HG03135 (cell line): ENCODE measurements around the gene CLEC1B.
"Not testable (repeated sequence)": the region's sequence is repeated elsewhere in the genome, so short reads cannot be mapped to it uniquely, and the experiment has no call there.

ENCODE experiments used
- ATAC-seq: cut with Tn5 transposase; IDR thresholded peaks from one replicate; pipeline ENCODE4 v1.9.1; 2021; ENCODE audit warnings: mild to moderate bottlenecking, moderate library complexity; ENCODE audit not compliant: unreplicated experiment

CLEC1B gene

DNA sequence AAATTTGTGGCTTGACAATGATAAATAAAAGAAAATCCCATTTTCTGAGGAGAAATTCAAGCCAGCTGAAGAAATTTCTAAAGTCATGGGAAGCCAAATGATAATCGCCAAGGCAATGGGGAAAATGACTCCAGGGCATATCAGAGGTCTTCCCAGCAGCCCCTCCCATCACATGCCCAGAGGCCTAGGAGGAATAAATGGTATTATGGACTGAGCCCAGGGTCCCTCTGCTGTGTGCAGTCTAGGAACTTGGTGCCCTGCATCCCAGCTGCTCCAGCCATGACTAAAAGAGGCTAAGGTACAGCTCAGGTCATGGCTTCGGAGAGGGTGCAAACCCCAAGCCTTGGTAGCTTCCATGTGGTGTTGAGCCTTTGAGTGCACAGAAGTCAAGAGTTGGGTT, 23.3 kb downstream of the CLEC1B start:
- no peak for ATAC-seq

DNA sequence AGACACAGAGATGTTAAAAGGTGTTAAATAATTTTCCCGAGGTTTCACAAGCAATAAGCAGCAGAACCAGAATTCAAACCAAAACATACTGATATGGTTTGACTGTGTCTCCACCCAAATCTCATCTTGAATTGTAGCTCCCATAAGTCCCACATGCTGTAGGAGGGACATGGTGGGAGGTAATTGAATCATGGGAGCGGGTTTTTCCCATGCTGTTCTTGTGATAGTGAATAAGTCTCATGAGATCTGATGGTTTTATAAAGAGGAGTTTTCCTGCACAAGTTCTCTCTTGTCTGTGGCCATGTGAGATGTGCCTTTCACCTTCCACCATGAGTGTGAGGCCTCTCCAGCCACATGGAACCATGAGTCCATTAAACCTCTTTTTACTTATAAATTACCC, 24.2 kb downstream of the CLEC1B start:
- ATAC-seq = not testable (repeated sequence)

DNA sequence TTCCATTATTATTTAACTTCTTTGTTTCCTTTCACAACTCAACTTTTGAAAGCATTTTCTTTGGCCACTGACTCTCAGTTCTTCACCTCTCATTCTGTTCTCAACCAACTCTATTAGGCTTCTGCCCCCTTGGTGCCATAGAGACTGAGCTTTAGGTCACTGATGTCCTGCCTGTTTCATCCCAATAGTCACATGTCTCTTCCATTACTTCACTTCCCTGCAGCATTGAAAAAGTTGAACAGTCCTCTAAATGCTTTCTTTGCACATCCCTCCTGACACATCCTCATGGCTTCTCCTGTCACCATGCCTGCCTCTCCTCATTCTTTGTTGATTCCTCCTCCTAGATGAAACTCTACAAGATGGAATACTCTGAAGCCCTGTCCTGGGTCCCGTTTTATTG, 25.0 kb downstream of the CLEC1B start:
- no peak for ATAC-seq

DNA sequence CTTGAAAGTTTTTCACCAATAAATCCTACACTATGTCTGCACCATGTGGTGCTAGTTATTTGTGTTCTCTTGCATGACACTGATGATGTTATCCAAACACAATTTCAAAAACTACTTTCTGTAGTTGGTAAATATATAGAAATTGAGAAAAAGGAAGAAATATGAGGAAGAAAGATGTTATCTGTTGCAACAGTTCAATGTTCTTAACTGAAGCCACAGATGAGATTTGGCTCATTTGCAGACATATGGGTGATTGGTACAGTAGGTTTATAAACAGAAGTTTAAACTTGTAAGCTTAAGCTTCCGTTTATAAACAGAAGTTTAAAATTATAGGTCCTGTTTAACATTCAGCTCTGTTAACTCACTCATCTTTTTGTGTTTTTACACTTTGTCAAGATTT, 27.7 kb downstream of the CLEC1B start, which contains the start of gene CLEC12A:
TSS of gene CLEC12A (plus strand) at position 229 of the 400 bp plus-strand sequence. CDS start 188 bp downstream, outside the sequence.
- no peak for ATAC-seq

DNA sequence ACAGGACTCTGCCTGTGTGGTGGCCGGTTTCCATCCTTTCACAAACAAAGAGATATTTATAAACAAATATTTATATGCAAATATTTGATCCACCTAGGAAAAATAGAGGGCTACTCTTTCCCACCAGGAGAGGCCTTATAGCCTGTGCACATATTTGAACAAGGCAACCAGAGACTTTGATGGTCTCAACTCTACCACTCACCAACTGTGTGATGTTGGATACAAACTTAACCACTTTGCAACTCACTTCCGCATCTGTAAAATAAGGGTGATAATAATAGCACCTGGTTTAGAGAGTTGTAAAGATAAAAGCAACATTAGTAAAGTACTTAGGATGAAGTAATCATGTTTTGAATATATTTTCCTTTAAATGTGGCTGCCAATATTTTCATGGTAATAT, 29.2 kb downstream of the CLEC1B start:
- no peak for ATAC-seq

DNA sequence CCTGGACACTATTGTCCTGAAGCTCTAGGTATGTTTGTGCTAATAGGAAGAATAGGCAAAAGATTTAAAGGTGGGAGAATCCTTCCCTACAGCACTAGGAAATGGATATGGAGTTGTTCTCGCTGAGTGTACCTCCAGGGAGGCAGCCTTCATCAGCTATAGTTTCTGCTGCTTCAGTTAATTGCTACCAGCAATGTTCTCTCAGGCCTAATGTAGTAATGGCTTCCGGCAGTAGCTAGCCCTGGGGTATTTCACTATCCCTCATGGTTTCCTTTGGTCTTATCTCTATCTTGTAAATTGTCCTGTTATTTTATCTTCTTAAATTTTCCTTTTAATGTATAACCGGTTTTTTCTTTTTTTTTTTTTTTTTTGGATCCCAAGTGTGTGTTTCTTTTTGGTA, 37.0 kb downstream of the CLEC1B start:
- ATAC-seq = no peak

DNA sequence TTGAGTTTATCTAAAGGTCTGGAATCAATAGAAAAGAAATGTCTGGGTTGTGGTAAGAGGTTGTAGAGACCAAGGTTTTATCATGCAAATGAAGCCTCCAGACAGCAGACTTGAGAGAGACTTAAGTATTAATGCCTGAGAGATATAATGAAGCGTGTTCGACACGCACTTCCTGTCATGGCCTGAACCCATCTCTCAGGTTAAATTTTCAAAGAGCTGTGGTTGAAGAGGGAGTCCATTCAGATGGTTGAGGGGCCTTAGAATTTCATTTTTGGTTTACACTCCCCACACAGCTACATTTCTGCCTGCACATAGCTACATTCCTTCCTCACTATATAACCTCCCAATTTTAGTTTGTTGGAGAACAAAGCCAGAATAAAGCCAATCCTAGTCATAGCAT, 37.8 kb downstream of the CLEC1B start:
- peak; percentile 90 for ATAC-seq

DNA sequence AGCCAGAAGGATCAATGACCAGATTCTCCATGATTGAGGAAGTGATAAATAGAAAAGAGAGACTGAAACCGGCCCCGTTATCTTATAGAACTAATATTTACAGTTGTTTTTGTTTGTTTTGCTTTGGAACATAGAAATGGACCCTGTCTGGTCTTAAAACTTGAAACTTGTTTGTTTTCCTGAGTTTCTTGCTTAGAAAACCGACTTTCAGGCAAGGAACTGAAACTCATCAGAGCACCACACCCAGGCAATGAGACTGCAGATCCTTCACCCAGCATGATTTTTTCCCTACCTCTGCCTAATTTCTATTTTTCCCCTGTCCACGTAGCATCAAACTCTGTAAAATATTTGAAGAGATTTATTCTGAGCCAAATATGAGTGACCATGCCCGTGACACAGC, 38.3 kb downstream of the CLEC1B start:
- peak; percentile 15 for ATAC-seq

DNA sequence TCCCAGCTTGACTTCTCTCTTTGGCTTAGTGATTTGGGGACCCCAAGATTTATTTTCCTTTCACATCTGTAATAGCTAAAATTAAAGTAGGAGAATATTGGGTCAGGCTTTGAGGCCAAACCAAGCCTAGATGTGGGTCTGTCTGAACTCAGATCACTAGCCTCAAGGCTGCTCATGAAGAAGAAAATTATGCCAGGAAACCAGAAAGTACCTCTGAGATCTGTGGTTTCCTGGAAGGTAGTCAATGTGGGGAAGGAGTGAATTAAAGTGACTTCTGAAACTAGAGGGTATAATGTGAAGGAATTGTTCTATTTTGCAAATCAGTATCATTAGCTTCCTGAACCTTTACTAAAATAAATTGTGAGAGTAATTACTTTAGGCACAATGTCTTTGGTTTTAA, 41.1 kb downstream of the CLEC1B start:
- no peak for ATAC-seq

DNA sequence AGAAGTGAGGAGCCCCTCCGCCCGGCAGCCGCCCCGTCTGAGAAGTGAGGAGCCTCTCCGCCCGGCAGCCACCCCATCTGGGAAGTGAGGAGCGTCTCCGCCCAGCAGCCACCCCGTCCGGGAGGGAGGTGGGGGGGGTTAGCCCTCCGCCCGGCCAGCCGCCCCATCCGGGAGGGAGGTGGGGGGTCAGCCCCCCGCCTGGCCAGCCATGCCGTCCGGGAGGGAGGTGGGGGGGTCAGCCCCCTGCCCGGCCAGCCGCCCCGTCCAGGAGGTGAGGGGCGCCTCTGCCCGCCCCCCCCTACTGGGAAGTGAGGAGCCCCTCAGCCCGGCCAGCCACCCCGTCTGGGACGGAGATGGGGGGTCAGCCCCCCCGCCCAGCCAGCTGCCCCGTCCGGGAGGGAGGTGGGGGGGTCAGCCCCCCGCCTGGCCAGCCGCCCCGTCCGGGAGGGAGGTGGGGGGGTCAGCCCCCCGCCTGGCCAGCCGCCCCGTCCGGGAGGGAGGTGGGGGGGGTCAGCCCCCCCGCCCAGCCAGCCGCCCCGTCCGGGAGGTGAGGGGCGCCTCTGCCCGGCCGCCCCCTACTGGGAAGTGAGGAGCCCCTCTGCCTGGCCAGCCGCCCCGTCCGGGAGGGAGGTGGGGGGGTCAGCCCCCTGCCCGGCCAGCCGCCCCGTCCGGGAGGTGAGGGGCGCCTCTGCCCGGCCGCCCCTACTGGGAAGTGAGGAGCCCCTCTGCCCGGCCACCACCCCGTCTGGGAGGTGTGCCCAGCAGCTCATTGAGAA, 45.8 kb downstream of the CLEC1B start:
- not testable (repeated sequence) for ATAC-seq

DNA sequence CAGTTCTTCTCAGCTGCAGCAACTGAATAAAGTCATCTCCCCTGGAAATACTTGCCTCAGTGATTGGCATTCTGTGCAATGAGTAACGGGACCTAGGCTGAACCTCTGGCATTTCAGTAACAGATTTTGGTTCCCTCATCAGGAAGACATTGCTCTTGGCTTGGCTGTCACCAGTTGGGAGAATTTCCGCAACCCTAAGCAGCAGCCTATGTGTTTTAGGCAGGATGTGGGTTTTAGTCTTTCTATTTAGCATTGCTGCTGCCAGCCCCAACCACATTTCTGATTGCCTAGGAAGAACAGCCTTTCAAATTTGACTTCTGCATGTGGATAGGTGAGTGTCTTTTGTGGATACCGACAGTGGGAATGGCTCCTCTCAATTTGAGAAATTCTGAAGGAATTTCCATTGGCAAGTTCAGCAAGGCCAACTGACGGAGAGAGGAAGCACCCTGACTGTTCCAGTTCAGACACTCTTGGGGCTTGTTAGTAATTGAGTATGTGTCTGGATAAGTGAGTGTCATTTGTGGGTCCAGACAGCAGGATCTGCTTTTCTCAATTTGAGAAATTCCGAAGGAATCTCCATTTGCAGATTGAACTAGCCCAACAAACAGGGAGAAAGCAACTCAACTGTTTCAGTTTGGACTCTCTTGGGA, 47.8 kb downstream of the CLEC1B start:
- ATAC-seq = no peak

DNA sequence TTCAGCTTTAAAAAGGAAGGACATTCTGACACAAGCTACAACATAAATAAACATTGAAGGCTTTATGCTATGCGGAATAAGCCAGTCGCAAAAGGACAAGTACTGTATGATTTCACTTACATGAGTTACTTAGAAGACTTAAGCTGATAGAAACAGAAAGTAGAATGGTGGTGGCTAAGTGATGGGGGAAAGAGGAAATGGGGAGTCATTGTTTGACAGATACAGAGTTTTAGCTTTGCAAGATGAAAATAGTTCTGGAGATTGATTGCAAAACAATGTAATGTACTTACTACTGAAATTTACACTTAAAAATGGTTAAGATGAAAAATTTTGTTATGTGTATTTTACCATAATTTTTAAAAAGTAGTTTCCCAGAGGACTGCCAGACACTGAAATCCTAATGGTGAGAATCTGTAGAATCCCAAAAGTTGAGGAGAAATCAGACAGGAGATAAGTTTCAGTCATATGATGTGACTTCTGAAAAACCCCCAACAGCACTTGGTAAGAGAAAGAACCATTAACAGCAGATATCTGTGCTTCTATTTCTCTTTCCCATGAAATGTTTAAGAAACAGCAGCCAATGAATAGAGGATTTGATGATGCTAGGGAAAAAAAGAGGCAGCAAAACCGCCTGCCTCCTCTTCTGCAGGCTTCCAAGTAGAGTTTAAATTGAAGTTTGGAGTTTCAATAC, 50.2 kb downstream of the CLEC1B start:
- peak; percentile 88 for ATAC-seq

DNA sequence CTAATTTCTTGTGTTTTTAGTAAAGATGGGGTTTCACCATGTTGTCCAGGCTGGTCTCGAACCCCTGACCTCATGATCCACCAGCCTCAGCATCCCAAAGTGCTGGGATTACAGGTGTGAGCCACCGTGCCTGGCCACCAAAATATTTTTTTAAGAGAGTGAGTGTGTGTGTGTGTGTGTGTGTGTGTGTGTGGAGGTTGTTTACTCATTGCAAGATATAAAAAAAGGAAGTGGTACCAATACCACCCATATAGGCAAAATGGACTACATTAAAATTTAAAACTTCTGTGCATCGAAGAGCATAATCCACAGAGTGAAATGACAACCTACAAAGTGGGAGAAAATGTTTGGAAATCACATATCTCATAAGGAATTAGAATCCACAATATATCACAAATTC, 51.2 kb downstream of the CLEC1B start:
- no peak for ATAC-seq

DNA sequence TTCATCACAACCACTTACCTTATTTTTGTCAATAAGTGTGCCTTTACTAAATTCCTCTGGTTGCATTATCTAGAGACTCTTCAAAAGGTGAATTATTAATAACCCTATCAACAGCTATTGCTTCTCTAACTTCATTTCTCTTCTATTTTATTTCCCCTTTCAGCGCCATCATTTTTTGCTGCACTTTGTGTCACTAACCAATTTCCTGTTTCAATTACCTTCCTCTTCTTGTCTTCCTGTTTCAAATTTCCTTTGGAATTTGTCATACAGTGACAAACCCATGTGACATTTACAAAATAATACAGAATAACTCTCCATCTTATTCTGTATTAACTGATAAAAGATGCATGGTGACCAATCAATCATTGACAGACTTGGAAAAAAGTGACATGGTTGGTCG, 54.5 kb downstream of the CLEC1B start:
- ATAC-seq = no peak

DNA sequence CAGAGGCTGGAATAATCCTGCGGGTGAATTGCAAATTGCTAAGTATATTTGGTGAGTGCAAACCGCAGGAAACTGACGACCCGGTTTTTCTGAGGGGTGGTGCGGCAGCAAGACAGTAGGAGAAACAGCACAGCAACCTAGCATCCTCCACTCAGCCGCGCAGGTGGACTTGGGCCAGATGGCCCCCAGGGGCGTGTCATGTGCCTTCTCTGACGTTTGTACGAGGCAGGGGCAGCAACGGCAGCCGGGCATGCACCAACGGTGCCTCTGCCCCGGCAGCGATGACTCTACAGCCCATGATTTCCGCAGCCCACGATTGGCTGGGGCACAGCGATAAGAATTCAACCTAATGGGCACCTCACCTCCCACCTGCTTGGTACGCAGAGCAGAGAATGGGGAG, 55.7 kb downstream of the CLEC1B start:
- ATAC-seq = no peak
